Stomach (tissue), 9 donors: Measurements from ENCODE around the gene MIOX. TPM values are rescaled to one million over a fixed set of nuclear protein-coding genes. Genes with fewer than 3 reads are reported as not detected.
A peak's percentile ranks its signal among the peaks of the same experiment; 100 is the strongest.

Source experiments
- DNase-seq, 2 donors: peaks; one replicate each; pipeline versions ENCODE4 v3.0.0 to v3.0.0-alpha.2; 2013 to 2019
- H3K27ac ChIP-seq, 5 donors: fragments of 200-600 bp in 4 of 5; sonication (generic) in 4 of 5; one replicate each; pipeline ENCODE4 v1.5.1; 2013 to 2019; ENCODE audit warnings: mild to moderate bottlenecking in 1 of 5, moderate library complexity in 1 of 5
- H3K27me3 ChIP-seq, 3 donors: fragments of 200-600 bp; sonication (generic); one replicate each; pipeline ENCODE4 v1.5.1; 2017 to 2019; ENCODE audit warnings: mixed run types in 1 of 3
- H3K36me3 ChIP-seq, 4 donors: fragments of 200-600 bp; sonication (generic); 1 replicate in 3 of 4; 2 replicates in 1 of 4; pipeline ENCODE4 v1.5.1; 2016 to 2019
- H3K4me1 ChIP-seq, 4 donors: fragments of 200-600 bp; sonication (generic); one replicate each; pipeline ENCODE4 v1.5.1; 2016 to 2019
- H3K4me3 ChIP-seq, 4 donors: fragments of 200-600 bp; sonication (generic) in 3 of 4; one replicate each; pipeline ENCODE4 v1.5.1; 2016 to 2019; ENCODE audit warnings: mild to moderate bottlenecking in 1 of 4
- H3K9me3 ChIP-seq, 4 donors: fragments of 200-600 bp; sonication (generic); one replicate each; pipeline ENCODE4 v1.5.1; 2016 to 2019
- EP300 ChIP-seq: sonication (generic); formaldehyde crosslinking; IDR thresholded peaks from one replicate; pipeline ENCODE4 v1.6.1; 2017; ENCODE audit warnings: antibody characterized with exemption
- POLR2A ChIP-seq, 4 donors: fragments of 450-650 bp; IDR thresholded peaks; one replicate each; pipeline ENCODE4 v1.6.1; 2016; ENCODE audit warnings: antibody characterized with exemption in 4 of 4, control low read depth in 2 of 4, mild to moderate bottlenecking in 1 of 4, moderate library complexity in 1 of 4
- POLR2AphosphoS5 ChIP-seq, 3 donors: sonication (generic); formaldehyde crosslinking; IDR thresholded peaks; one replicate each; pipeline ENCODE4 v1.6.1; 2016; ENCODE audit warnings: antibody characterized with exemption in 3 of 3
- WGBS, 5 donors: extraction: QIAGEN DNeasy Blood & Tissue Kit in 3 of 5; methylation state at CpG; one replicate each; pipeline versions ENCODE4 v1.1.5 to v1.1.7; 2013 to 2018; 5-methylcytosine and 5-hydroxymethylcytosine counted together
- intact Hi-C: fragments of 100-400 bp; cut with DNase I; formaldehyde crosslinking; loops from one replicate; pipeline ENCODE4 v1.15.1; 2023; ENCODE audit warnings: low total_unique reads
- polyA plus RNA-seq, 3 donors: library from polyadenylated mRNA; stranded (reverse); fragments of 200-250 nt; gene quantifications; one replicate each; pipeline ENCODE4 v1.2.3, GENCODE V29; 2013
- total RNA-seq, 5 donors: library from RNA; depleted of rRNA; stranded (reverse); fragments of >200 nt; gene quantifications; one replicate each; pipeline versions ENCODE4 v1.1.0 to v1.2.3, GENCODE V29; 2014 to 2016
- TF ChIP-seq, protein P1 (sequence below), 7 experiments: fragments of 450-650 bp in 4 of 7; fragments of 200-600 bp in 3 of 7; sonication (generic) in 3 of 7; IDR thresholded peaks; one replicate each; pipeline ENCODE4 v1.5.1; 2016 to 2019; ENCODE audit warnings: antibody characterized with exemption in 7 of 7, control low read depth in 2 of 7, mild to moderate bottlenecking in 1 of 7
- donor health status: healthy with polysubstance abuse.
- donor health status: Bipolar disorder and iron deficiency.
- donor health status: healthy.

Gene MIOX
- total and polyA plus RNA-seq, 8 donors, result 0.40 TPM; not detected in 7

DNA sequence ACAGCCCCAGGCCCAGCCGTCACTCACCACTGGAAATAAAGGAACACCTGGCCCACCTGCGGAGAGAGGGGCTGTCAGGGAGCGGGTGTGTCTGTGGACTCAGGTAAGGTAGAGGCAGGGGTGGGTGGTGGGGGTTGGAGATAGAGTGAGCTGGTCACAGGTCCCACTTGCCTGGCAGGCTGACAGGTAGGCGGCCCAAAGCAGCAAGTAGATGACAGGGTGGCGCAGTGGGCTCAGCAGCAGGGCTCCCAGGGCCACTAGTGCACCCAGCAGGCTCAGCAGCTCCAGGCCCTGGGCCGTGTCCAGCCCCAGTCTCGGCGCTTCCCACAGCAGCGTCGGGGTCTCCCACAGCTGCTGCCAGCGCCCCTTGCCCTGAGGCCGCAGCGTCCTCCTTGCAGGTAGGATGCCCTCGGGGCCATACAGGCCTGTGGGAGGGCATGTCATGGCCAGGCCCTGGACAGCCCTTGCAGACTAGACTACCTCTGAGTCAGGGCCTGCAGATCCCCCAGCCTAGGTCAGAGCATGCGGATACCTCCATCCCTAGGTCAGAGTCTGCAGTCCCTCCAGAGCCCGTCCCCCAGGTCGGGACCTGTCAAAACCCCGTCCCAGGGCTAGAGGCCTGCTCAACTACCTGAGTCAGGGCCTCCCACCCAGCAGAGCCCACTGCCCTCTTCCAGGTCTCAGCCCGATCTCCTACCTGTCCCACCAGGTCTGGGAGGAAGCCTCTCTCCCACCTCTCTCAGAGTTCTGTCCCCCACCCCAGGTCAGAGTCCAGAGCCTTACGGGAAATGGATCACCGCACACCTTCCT is 20.2 kb downstream of the MIOX start:
- peaks cover 27 to 49% (median 46%) of the 10 kb centered on the region in 4 donors for H3K36me3 ChIP-seq
- H3K27ac ChIP-seq, result peak overlapping the region; percentile 84 to 98 (median 88)
- intact Hi-C loops, result loop anchor here (10.0 kb wide), 1 partner anchor 252 kb away; the partner anchor contains the start of gene HDAC10
- peaks cover 23 to 46% (median 39%) of the 10 kb centered on the region in 4 donors for H3K4me1 ChIP-seq
- H3K27me3 ChIP-seq, result no peaks in the 10 kb centered on the region
- no peaks in the 10 kb centered on the region for H3K9me3 ChIP-seq
- WGBS, 5 donors, result 17 to 31% (median 18%) methylated on average over 15 to 21 of the region's 21 CpGs
- TF ChIP-seq POLR2A (IDR thresholded peaks at IDR 0.05) (no peak), EP300 (no peak)
- DNase-seq, result peak in 1 of 2 donors; percentile 62
- H3K4me3 ChIP-seq, result peak overlapping the region; percentile 76 to 99 (median 90)

DNA sequence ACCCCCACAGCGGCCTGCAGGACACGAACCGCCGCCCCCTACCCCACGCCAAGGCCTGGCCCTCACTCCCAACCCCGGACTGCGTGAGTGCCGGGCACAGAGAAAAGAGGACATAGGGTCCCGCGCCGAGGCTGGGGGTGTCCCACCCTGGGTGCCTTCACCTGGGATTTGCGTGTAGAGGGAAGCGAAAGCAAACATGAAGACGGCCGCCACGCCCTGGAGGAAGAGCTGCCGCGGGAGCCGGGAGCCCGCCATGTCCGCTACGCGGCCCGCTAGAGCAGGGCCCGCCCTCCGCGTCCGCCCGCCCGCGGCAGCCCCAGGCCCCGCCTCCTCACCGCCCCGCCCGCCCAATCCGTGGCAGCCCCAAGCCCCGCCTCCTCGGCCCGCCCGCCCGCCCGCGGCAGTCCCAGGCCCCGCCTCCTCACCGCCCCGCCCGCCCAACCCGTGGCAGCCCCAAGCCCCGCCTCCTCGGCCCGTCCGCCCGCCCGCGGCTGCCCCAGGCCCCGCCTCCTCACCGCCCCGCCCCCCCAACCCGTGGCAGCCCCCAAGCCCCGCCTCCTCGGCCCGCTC is 20.8 kb downstream of the MIOX start, which contains the start of gene LMF2:
LMF2 (minus strand) TSS at position 282 of the 570 bp plus-strand sequence; CDS start at position 255, 27 bp downstream.
- Histone ChIP-seq H3K27me3 (no peaks in the 10 kb centered on the region), H3K27ac (peak within 1 kb of the TSS; percentile 91 to 99 (median 98)), H3K4me1 (peaks cover 23 to 50% (median 40%) of the 10 kb centered on the region in 4 donors), H3K36me3 (peaks cover 27 to 47% (median 44%) of the 10 kb centered on the region in 4 donors), H3K9me3 (no peaks in the 10 kb centered on the region), H3K4me3 (peak within 1 kb of the TSS; percentile 81 to 99 (median 93))
- WGBS, 5 donors, result 0 to 1% (median 1%) methylated on average over 11 to 57 of the region's 62 CpGs
- DNase-seq, result peak in 1 of 2 donors; percentile 94
- intact Hi-C loops, result loop anchor here (10.0 kb wide), 1 partner anchor 253 kb away; the partner anchor contains the start of gene HDAC10
- TF ChIP-seq, protein P1, sequence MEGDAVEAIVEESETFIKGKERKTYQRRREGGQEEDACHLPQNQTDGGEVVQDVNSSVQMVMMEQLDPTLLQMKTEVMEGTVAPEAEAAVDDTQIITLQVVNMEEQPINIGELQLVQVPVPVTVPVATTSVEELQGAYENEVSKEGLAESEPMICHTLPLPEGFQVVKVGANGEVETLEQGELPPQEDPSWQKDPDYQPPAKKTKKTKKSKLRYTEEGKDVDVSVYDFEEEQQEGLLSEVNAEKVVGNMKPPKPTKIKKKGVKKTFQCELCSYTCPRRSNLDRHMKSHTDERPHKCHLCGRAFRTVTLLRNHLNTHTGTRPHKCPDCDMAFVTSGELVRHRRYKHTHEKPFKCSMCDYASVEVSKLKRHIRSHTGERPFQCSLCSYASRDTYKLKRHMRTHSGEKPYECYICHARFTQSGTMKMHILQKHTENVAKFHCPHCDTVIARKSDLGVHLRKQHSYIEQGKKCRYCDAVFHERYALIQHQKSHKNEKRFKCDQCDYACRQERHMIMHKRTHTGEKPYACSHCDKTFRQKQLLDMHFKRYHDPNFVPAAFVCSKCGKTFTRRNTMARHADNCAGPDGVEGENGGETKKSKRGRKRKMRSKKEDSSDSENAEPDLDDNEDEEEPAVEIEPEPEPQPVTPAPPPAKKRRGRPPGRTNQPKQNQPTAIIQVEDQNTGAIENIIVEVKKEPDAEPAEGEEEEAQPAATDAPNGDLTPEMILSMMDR (IDR thresholded peaks at IDR 0.05), result no peak
- TF ChIP-seq POLR2AphosphoS5 (IDR thresholded peaks at IDR 0.05), result peak in 2 of 3 donors; percentile 40 to 50

DNA sequence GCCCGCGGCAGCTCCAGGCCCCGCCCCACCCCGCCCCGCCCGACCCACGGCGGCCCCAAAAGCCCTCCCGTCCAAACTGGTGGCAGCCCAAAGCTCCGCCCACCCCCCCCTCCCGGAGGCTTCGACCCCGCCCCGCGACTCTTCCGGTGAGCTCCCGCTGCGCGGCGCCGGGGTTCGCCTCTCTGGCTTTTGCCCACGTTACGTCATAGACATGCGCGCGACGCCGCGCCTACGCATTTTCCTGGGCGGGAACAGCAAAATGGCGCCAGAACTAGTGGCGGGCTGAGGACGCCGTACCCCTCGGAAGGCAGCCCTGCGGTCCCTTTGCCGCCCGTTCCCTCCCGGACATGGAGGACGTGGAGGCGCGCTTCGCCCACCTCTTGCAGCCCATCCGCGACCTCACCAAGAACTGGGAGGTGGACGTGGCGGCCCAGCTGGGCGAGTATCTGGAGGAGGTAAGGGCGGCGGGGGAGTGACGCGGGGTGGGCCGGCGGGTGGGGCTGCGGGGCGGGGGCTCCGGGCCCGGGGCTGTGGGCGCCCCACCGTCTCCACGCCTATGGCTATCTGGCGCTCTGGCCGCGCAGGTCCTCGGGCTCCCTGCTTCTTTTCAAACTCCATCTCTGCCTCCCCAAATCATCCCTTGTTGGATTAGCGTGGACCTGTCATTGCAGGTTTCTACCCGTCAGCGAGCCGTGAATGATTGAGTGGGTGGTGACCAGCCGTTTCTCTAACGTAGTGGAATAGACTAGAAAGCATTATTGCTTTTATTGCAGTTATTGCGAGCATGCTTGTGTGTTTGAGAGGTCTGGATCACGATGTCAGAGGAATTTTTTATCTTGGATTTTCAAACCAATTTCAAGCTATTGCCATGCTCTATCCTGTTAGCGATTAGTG is 21.6 kb downstream of the MIOX start, which contains the start of gene NCAPH2:
NCAPH2 (plus strand) TSS at position 234 of the 894 bp plus-strand sequence; CDS start at position 348, 114 bp downstream.
- Histone ChIP-seq H3K9me3 (no peaks in the 10 kb centered on the region), H3K27me3 (no peaks in the 10 kb centered on the region), H3K4me1 (peaks cover 23 to 50% (median 40%) of the 10 kb centered on the region in 4 donors), H3K36me3 (peaks cover 21 to 39% (median 38%) of the 10 kb centered on the region in 4 donors), H3K4me3 (peak within 1 kb of the TSS; percentile 81 to 99 (median 93)), H3K27ac (peak within 1 kb of the TSS; percentile 91 to 99 (median 98))
- intact Hi-C loops, result loop anchor here (10.0 kb wide), 1 partner anchor 253 kb away; the partner anchor contains the start of gene HDAC10
- TF ChIP-seq POLR2A (IDR thresholded peaks at IDR 0.05) (peak in 2 of 4 donors; percentile 38 to 44), POLR2AphosphoS5 (IDR thresholded peaks at IDR 0.05) (peak; percentile 93 to 95 (median 94)), EP300 (no peak)
- TF ChIP-seq, protein P1 (IDR thresholded peaks at IDR 0.05), result no peak
- WGBS, 5 donors, result 0 to 1% (median 1%) methylated on average over 15 to 76 of the region's 76 CpGs
- DNase-seq, result peak; percentile 98 to 99

DNA sequence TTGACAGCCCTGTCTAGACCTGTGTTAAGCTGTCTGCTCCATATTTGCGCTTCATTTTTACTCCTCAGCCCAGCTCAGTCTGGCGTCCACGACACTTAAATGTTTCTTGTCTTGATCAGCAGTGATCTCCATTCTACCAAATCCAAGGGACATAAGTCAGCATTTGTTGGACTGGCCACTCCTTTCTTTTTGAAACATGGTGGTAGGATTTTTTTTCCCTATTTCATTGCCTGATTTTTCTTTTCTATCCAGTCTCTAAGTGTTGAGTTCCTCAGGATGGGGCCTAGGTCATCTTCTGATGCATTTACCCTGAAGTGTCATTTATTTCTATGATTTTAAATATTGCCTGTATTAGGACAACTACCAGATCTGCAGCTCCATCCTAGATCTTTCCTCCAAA is 22.2 kb downstream of the MIOX start:
- intact Hi-C loops, result loop anchor here (10.0 kb wide), 1 partner anchor 254 kb away; the partner anchor contains the start of gene HDAC10
- H3K27ac ChIP-seq, result peak overlapping the region in 4 of 5 donors; percentile 91 to 98 (median 98)
- WGBS, 5 donors, result 2 to 10% (median 7%) methylated on average over 3 of the region's 3 CpGs

More for the DNA sequence above, 22.2 kb downstream of the MIOX start:
- H3K36me3 ChIP-seq, result peaks cover 17 to 34% (median 32%) of the 10 kb centered on the region in 4 donors
- no peaks in the 10 kb centered on the region for H3K27me3 ChIP-seq
- H3K4me3 ChIP-seq, result peak overlapping the region; percentile 67 to 95 (median 86)
- no peaks in the 10 kb centered on the region for H3K9me3 ChIP-seq
- peaks cover 23 to 50% (median 40%) of the 10 kb centered on the region in 4 donors for H3K4me1 ChIP-seq
- peak in 1 of 2 donors; percentile 21 for DNase-seq
- TF ChIP-seq, protein P1 (IDR thresholded peaks at IDR 0.05), result no peak
- TF ChIP-seq EP300, result no peak
- no peak for TF ChIP-seq POLR2A (IDR thresholded peaks at IDR 0.05)
- TF ChIP-seq POLR2AphosphoS5 (IDR thresholded peaks at IDR 0.05), result no peak
